ENCODE measurements around the gene OLA1.

Gene OLA1

DNA sequence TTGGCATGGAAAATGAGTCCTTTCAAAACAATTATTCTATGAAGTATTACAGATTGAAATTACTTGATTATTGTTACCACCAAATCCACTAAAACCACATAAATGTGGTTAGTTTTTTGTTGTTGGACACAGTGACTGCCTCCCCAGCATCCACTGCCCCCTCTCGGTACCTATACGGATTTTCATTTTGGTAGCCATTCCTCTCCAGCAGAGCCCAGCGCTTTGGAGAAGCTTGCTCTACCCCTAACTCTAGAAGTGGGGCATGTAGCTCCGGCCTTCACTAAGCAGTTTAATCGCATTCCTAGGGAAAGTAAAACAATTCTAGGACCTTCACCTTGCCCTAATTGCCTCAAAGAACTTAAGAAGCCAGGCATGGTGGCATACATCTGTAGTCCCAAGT is 24.2 kb downstream of the OLA1 start:
- no peak for DNase-seq (ENCODE audit: low spot score)

DNA sequence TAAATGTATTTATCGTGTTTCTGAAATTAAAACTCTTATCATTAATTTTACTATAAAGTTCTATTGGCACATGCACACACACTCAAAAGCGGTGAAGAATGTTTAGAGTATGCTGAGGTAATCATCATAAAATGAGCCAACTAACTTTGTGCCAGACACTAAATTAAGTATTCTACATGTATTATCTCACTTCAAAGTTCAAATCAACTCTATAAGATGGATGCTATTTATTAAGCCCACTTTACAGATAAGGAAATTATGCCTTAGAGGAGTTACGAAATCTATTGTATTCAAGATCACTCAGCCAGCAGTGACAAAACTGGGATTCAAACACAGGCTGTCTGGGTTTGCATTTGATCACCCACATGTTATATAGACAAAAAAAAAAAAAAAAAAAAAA is 24.9 kb downstream of the OLA1 start:
- DNase-seq (ENCODE audit: low spot score) = no peak

DNA sequence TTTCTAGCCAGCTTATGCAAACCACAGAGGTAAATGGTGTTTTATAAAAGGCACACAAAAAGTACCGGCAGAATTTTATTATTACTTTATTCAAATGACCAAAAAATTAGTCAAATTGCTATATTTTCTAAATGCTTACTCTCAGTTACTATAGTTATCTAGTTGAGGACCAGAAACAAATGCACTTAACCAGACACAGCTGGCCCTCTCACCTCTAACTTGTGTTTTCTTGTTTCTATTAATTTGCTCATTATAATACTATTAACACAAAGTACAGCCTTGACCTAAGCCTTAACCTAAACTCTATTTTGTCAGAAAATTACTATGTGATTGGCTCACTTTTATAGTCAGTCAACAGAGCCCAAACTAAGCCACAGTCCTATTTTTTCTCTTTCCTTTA is 26.2 kb downstream of the OLA1 start:
- no peak for DNase-seq (ENCODE audit: low spot score)

DNA sequence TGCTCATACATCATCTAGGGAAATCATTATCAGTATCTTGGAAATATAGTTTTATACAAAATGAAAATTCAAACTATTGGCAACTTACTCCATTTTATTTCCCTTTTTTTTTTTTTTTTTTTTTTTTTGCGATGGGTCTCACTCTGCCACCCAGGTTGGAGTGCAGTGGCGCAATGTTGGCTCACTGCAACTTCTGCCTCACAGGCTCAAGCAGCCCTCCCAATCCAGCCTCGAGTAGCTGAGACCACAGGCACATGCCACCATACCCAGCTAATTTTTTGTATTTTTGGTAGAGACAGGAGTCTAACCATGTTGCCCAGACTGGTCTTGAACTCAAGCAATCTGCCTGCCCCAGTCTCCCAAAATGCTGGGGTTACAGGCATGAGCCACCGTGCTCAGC is 29.0 kb downstream of the OLA1 start:
- no peak for DNase-seq (ENCODE audit: low spot score)

DNA sequence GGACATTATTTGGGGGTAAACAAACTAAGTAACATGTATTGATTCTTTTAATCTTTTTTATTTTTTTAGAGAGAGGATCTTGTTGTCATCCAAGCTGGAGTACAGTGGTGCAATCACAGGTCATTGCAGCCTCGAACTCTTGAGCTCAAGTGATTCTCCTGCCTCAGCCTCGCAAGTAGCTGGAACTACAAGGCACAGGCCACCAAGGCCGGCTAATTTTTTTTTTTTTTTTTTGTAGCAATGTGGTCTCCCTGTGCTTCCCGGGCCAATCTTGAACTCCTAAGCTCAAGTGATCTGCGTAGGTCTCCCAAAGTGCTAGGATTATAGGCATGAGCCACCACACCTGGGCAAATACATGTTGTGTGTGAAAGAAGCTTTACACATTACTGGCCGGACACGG is 29.6 kb downstream of the OLA1 start:
- DNase-seq (ENCODE audit: low spot score) = no peak

DNA sequence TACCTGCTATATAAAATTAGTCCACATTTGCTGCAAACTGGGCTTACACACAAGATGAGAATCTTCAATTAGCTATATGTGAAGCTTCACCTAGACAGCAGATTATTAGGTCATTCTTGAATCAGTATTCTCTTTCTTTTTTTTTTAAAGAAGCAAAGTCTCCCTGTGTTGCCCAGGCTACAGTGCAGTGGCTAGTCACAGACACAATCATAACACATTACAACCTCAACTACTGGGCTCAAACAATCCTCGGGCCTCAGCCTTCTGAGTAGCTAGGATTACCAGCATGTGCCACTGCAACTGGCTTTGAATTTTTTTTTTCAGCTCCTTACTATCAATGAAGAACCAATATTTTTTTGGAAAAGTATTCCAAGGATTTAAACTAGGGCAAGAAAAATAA is 30.5 kb downstream of the OLA1 start:
- DNase-seq (ENCODE audit: low spot score) = peak; percentile 37

DNA sequence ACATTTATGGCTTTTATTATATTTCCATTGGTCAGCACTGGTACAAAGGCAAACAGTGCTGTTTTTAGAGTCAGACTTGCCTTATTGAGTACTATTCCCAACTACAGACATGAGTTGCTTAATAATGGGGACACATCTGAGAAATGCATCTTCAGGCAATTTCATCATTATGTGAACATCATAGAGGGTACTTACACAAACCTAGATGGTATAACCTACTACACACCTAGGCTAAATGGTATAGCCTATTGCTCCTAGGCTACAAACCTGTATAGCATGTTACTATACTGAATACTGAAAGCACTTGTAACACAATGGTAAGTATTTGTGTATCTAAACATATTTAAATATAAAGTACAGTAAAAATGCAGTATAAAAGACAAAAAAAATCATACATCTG is 36.4 kb downstream of the OLA1 start:
- DNase-seq (ENCODE audit: low spot score) = no peak

DNA sequence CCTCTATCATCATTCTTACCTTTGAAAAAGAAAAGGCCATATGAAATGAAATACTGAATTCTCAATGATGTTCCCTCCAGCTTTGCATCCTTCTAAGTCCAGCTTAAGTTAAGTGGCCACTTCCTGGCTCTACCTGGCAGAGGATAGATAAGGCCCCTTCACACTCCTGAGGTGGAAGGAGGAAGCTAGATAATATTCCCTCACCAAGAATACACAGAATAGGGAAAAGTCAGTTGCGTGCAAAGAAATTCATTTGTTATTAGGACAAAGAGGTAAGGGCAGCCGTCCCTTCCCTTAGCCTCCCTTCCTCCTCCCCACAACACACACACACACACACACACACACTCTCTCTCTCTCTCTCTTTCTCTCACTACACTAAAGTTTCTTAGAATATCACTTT is 37.5 kb downstream of the OLA1 start:
- DNase-seq (ENCODE audit: low spot score) = no peak

DNA sequence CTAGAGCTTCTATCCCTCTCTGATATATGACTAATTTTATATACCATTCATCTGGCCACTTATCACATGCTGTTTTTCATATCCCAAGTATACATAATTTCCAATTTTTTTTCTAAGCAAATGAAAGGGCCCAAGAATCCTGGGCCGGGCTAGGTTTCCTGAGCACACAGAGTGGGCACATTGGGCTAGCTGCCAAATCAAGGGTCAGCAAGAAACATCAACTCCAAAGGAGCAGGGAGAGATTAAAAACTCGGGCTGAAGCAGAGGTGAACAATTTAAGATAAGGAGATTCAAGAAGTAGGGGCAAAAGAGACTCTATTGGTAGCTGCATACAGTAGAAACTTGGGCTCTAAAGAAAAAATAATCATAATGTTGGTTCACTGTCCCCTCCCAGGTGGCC is 39.0 kb downstream of the OLA1 start:
- DNase-seq (ENCODE audit: low spot score) = no peak

DNA sequence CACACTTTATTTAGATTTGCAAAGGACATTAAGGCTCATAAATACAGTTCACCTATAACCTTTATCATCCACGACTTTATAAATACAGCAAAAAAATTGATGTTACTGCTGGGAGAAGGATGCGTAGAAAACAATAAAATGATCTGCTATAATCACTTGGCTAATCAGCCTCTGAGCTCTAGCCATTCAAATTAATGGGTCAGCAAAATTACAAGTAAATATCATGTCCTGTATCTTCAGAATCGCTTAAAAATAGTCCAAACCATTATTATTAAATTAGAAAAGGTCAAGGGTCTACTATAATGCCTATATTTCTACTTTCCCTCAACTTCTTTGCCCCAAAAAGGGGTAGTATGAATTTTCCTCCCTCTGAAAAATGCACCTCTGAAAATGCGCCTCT is 40.3 kb downstream of the OLA1 start:
- DNase-seq (ENCODE audit: low spot score) = no peak

DNA sequence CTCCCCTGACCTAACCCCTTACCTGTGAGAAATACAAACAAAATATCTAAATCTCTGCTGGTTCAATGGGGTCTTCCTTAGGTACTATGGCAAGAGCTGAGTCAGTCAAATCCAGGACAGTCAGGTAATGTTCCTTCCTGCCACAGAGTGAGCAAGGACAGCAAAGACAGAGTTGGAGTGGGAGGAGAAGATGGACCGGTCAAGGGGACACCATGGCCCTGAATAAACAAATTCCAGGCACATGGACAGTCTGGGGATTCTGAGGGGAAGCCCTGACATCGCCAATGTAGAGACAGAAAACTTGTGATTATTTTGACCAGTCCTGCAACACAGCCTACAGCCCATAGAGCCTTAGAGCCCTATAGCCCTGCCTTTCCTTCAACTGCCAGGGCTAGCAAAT is 42.8 kb downstream of the OLA1 start:
- DNase-seq (ENCODE audit: low spot score) = no peak

DNA sequence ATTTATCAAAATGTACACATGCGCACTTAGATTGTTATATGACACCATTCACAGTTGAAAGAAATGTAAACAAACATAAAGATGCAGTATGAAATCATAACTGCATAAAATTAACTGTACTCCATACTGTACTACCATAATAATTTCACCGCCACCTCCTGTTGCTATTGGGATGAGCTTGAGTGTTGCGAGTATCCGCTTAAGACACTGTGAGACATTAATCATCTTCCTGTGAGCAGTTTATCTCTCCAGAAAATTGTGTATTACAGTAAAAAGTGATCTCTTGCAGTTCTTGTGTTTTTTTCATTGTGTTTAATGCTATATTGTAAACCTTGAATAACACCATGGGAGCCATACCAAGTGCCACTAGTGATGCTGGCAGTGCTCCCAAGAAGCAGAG is 46.1 kb downstream of the OLA1 start:
- no peak for DNase-seq (ENCODE audit: low spot score)

DNA sequence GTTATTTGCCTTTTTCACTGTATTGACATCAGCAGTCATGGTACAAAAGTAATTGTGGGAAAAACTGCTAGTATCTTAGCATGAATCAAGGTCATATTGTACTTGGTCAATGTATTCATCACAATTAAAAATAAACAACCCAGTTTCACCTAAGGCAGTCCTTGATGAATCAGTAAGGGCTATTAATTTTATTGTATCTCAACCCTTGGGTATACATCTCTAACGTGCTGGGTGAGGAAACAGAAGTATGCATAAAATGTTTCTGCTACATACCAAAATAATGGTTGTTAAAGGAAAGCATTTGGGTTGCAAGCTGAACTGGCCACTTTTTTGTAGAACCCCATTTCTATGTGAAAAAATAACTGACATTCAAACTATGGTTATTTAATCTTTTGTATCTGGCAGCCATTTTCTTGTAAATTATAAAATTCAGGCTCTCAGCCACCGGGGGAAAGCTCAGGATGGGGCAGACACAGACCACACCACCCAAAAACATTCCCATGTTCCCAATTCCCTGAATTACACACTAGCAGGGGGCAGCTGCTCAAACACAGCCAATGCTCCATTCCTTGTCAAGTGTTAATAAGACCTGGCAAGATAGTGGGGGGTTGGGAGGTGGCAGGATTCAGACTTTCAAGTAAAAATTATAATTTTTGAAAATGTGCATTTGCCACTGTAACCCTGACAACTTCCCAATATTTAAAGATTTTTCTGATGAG is 49.3 kb downstream of the OLA1 start:
- no peak for DNase-seq (ENCODE audit: low spot score)

DNA sequence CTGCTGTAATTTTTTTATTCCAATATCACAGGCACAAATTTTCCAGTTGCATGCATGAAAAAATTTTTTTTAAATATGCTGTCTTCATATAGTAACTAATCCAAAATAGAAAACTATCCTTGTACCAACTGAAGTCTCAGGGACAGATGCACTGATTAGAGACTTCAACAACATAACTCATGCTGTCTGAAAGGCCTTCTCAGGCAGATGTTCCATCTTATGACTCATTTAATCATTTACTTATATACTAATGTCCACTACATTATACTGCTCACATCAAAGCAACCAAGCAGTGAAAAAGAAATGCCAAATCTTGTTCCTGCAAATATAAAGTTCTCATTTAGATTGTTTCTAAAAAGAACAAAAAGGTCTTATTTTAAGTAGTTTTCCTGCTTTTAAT is 53.1 kb downstream of the OLA1 start:
- peak; percentile 54 for DNase-seq (ENCODE audit: low spot score)

DNA sequence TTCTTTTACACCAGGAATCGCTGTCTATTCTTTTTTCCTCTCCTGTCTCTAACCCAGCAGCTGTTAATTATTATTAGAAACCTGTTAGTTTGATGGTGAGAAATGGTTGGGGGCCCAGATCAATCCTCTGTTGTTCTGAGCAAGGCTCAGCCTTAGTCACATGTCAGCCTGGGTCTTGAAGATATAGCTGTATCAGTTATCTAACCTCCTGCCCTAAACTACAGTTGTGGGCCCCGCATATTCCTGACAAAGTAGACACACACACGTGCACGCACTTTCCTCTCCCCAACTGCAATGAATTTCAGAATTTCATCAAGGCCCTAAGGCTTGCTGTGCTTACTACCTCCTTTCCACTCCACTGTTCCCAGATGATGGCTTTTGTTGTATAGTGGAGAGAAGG is 54.6 kb downstream of the OLA1 start:
- no peak for DNase-seq (ENCODE audit: low spot score)

DNA sequence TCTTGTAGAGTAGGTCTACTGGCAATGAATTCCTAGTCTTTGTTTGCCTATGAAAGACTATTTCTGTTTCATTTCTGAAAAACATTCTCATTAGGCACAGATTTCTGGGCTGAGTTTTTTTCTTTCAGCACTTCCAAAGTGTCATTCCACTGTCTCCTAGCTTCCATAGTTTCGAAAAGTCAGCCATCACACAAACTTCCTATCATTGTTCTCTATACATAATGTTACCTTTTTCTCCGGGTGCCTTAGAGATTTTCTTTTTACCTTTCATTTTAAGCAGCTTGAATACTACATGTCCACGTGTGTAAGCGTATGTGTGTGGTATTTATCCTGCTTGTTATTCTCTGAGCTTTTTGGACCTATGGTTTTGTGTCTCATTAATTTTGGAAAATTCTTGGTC is 55.7 kb downstream of the OLA1 start:
- no peak for DNase-seq (ENCODE audit: low spot score)

DNA sequence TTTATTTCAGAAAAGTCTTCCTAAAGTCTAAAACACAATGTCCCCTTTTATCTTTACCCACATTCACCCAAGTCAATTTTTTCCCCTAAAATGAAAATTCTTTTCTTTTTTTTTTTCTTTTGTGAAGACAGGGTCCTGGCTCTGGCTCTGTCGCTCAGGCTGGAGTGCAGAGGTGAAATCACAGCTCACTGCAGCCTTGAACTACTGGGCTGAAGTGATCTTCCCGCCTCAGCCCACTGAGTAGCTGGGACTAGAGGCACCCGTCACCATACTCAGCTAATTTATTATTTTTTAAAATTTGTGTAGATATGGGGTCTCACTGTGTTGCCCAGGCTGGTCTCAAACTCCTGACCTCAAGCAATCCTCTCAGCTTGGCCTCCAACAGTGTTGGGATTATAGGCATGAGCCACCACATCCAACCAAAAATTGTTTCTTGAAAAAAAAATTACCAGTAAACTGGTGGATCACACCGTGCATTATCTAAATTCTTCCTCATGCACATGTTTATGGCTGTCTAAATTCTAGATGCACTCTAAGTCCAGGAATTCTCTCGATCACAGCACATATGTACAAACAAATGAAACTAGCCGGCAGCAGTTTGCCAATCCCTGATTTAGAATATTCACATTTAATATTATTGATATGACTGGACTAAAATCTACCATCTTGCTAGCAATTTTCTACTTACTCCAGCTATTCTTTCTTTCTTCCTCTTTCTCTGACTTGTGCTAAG is 56.8 kb downstream of the OLA1 start:
- no peak for DNase-seq (ENCODE audit: low spot score)

DNA sequence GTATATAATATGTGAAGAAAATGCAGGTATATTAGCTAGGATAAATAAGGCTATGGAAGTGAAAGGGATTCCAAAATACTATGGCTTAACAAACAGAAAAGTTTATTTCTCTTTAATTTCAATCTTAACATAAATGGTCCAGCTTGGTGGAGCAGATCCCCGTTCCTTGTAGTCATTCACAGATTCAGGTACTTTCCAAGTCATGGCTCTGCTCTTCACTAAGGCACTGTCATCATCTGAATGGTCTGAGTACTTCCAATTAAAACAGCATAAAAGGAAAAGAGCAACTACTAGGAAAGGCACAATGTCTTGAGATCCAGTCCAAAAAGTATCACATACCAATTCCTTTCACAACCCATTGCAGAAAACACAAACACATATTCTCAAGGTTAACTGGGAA is 63.4 kb downstream of the OLA1 start:
- DNase-seq (ENCODE audit: low spot score) = no peak

DNA sequence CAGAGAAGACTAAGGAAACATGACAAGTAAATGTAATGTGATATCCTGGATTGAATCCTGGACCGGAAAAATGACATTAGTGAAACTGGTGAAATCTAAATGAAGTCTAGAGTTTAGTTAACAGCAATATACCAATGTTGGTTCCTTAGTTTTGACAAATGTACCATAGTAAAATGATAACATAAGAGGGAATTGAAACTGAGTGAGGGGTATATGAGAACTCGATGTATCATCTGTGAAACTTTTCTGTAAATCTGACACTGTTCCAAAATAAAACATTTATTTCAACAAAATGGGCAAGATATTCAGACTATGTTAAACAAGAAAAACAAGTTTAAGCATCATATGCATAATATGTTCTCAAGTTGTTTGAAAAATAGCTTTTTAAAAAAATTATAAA is 63.8 kb downstream of the OLA1 start:
- DNase-seq (ENCODE audit: low spot score) = no peak

DNA sequence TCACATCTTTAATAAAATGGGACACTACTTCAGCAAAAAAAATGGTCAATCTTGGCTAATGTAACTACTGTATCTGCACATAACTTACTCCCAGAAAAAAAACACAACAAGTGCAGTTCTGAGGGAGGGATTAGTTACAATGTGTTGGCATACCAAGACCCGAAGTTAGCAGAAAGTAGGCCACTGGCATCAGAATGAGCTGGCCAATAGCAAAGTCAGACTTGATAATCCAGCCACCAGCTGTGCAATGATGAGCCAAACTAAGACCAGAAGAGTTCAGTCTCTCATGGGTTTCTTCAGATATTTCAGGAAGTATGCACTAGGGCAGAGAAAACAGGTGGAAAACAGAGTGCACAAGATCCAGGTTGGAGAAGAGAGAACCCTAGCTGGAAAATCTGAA is 65.3 kb downstream of the OLA1 start:
- no peak for DNase-seq (ENCODE audit: low spot score)

DNA sequence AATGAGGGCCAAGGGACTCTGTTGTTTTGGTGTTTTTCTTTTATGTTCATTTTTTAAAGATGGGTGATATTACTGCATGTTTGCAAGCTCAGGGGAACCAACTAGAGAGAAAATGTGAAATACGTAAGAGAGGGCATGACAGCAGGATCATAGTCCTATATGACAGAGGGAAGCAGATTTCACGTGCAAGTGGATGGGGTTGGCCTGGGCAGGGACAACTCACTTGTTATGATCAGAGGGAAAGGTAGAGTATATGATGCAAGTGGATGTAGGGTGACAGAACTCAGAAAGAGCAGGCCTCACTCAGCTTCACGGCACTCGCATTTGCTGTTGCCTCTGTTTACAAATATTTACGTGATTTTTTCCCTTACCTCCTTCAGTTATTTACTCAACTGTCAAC is 67.0 kb downstream of the OLA1 start:
- DNase-seq (ENCODE audit: low spot score) = no peak

DNA sequence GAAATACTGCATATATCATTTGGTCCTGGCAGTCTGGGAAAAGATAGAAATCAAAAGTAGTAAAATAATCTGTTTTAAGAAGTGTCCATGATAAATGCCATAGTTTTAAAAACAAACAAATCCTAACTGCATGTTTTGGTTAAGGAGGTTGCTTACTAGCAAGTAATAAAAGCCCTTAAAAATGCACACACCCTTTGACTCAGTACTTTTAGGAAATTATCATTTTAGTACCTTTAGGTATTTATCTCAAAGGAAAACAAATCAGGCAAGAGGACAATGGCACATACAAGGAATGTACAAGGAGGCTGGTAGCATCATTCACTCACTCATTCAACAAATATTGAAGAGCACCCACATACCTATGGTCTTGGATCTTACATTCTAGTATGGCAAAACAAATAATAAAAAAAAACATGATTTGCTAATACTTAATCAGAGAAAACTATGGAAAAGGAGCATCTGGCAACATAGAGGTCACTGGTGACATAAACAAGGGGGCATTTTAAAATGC is 67.6 kb downstream of the OLA1 start:
- no peak for DNase-seq (ENCODE audit: low spot score)

DNA sequence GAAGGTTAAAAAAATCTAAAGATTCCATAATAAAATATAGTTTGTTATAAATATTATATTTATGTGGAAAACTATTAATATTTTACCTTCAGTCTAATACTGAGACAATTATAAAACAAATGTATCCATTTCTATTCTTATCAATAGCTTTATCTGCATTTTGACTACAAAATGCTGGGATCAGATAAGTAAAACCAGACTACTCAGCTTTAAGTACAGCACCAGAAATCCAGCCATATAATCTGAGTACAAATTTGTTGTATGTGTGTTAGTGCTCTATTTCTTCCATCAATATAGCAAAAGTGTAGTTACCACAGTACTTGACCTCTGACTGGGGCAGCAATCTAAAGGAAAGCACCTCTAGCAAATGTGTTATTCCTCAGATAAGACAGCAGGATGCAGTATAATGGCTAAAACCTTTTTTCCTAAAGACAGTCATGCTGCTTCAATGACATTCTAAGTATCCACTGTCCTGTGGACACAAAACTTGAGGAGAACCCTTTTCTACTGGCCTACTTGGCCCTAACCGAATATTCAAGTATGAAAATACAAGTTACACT is 68.1 kb downstream of the OLA1 start:
- DNase-seq (ENCODE audit: low spot score) = peak; percentile 20
